HG03060 (cell line): ENCODE results near the gene TKT.

Source experiments
- ATAC-seq: cut with Tn5 transposase; IDR thresholded peaks from one replicate; pipeline ENCODE4 v1.9.1; 2021; ENCODE audit warnings: low read depth, moderate number of reproducible peaks; ENCODE audit not compliant: unreplicated experiment

Gene TKT

DNA sequence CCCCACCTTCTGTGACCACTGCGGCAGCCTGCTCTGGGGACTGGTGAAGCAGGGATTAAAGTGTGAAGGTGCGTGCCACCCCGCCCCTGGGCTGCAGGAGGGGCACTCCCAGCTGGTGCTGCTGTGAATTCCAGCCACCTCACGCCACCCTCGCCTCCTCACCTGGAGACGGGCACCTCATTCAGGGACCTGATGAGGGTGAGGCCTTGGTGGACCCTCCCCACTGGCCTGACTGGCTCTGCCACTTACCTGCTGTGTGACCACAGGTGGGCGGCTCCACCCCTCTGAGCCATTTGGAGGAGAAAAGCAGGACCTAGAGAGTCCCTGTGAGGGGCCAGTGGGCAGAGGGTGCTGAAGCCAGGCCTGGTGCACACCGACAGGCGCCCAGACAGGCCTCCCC lies 72.3 kb downstream of the TKT start:
- no peak for ATAC-seq

DNA sequence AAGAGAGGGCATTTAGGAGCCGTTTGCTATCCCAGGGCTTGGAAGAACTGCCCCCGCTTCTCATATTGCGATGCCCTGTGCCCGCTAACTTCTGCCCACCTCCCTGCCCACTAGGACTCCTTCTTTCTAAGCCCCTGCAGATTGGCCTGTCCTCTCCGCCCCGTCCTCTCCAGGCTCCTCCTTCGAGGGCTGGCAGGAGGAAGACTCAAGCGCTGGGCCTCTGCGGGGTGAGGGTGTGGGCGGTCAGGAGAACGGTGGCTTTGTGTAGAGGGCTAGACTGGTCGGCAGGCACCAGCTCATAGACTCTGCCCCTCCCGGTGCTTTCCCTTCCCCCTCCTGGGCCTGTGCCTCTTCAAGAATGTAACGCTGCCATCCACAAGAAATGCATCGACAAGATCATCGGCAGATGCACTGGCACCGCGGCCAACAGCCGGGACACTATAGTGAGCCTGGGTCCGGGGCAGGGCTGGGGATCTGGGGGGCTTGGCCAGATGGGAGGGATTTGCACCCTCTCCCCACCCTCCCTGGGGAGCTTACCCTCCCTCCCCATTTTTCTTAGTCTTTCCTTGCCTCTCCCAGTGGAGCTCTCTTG lies 73.0 kb downstream of the TKT start:
- no peak for ATAC-seq

DNA sequence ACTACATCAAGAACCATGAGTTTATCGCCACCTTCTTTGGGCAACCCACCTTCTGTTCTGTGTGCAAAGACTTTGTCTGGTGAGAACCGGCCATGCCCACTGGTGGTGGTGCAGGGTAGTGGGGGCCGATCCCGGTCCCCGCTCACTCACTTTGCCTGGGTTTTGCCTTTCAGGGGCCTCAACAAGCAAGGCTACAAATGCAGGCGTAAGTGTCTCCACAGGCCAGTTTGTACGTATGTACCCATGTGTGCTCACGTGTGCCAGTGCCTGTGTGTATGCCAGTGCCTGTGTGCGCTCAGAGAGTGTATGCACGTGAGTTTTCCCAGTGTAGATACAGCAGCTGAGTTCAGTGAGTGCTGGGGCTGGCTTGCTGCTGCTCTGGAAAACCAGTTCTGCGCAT lies 74.3 kb downstream of the TKT start:
- no peak for ATAC-seq

DNA sequence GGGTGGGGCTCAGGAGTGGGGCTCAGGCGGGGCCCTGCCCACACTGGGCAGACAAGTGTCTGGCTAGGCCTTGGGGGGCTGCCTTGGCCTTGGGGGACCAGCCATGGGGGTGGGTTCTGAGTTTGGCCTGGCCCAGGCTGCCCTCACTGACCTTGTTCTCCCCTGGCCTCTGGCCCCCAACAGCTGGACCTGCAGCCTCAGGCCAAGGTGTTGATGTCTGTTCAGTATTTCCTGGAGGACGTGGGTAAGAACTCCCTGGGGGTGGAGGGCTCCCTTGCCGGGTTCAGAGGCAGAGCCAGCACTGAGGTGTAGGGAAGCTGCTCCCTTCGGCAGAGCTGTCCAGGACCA lies 74.8 kb downstream of the TKT start:
- no peak for ATAC-seq

DNA sequence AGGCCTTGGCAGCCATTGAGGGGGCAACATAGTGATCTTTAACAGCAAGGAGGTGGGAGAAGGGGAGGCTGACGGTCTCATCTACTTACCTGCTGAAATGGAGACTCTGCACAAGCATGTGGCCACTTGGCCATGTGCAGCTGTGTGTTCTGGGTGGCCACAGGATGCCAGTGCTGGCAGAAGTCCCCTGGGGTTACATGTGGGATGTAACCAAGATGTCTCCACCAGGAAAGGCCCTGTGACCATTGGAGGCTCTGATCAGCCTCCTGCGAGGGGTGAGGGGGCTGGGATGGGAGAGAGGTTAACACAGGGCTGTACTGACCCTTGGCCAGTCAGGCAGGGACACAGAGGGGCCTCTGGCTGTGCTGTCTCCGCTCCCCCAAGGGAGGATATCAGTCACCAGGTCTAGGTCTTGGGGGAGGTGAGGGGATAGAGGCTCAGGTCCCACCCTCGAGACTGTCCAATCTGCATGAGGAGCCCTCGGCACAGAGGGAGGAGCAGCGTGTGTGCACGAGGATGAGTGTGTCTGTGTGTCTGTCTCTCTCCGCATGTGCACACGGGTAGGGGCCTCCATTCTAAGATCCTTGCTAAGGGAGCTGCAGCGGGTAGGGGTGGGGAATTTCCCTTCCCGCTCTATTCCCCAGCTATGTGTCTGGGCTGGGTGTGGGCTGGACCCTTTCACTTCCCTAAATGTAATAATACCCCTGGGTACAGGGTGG lies 75.4 kb downstream of the TKT start:
- ATAC-seq: no peak

DNA sequence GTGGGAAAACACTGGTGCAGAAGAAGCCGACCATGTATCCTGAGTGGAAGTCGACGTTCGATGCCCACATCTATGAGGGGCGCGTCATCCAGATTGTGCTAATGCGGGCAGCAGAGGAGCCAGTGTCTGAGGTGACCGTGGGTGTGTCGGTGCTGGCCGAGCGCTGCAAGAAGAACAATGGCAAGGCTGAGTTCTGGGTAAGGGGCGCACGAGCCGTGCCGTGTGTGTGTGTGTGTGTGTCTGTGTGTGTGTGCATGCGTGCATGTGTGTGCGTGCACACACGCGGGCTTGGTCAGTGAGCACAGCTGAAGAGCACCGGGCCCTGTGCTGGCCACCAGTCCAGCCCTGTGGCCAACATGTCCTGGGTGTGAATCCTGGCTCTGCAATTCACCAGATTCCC lies 76.2 kb downstream of the TKT start:
- no peak for ATAC-seq

GRCh38 chr3:53178246-53178645 lies 77.6 kb downstream of the TKT start:
- ATAC-seq: no peak

DNA sequence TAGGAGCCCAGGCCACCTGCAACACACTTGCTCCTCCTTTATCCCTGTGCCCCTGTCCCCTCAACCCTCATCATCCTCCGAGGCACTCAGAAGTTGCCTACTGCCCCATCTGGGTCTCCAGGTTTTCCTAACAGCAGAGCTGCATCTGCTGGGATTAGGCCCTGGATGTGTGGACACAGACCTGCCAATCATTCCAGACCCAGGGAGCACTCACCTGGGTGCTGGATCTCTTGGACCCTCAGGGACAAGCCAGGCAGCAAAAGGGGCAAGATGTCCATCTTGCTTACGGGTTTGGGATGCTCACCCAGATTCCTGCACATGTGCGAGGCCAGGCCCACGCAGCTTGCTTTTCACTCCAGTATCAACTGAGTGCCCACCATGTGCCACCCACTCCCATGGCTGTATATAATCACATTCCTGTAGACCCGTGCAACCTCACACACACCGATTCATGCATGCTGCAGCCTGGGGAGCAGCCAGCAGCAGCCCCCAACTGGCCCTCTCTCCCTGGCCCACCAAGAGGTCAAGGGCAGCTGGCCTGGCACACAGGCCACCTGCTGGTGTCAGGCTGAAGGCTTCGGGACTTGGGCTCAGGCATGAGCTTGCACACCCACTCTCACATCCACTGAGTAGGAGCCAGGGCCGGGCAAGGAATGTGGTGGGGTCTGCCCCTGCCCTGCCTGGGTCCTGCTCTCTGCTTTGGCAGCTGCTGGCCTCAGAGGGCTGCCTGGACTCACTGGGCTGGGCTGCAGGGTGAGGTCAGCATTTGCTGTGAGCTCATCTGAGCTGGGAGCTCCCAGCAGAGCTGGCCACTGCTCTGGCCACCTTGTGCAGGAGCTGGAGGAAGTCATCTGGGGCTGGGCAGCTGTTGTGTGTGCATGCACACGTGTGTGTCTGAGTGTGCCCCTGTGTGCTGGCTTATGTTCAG lies 79.9 kb downstream of the TKT start:
- ATAC-seq: no peak
